ENCODE measurements around the gene HYDIN.

HYDIN gene

DNA sequence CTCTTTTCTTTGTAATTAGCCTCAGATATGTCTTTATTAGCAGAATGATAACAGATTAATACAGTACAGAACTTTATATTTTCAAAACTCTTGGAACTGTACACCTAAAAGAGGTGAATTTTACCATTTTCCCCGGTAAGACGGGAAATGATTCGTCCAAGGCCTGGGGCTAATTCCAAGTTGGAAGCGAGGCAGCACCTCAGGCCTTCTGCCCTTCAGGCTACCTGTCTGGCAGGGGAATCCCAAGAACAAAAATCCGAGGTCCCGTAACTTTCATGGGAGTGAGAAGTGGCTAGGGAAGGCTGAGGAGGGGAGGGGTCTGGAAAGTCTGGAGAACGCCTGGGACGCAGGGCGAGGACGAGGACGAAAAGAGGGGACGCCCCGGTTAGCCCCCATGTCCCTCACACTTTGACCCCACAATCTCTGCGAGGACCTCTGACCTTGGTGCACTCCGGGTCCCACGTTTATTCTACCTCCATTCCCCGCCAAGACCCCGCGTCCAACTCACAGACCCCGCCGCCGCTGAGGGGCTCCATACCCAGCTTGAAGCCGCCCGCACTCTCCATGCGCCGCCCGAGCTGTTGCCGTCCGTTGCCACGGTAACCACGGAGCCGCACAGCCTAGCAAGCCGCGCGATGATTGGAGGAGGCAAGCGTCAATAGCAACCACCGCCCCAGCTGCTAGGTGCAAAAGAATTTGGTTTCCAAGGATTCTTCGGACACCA lies at the start of gene HYDIN:
HYDIN (minus strand) TSS at position 601 of the 724 bp plus-strand sequence. CDS start 43,827 bp downstream, outside the sequence.
- H3K4me1 Mint-ChIP-seq (ENCODE audit: low read depth), result no peaks in the 10 kb centered on the region
- H3K36me3 Mint-ChIP-seq, result peaks cover 9% of the 10 kb centered on the region
- H3K27me3 Mint-ChIP-seq, result peaks cover 37% of the 10 kb centered on the region
- H3K9me3 Mint-ChIP-seq (ENCODE audit: low read depth), result peaks cover 30% of the 10 kb centered on the region
- no peak within 1 kb of the TSS for H3K27ac Mint-ChIP-seq
- H3K4me3 Mint-ChIP-seq, result peak within 1 kb of the TSS; percentile 40

DNA sequence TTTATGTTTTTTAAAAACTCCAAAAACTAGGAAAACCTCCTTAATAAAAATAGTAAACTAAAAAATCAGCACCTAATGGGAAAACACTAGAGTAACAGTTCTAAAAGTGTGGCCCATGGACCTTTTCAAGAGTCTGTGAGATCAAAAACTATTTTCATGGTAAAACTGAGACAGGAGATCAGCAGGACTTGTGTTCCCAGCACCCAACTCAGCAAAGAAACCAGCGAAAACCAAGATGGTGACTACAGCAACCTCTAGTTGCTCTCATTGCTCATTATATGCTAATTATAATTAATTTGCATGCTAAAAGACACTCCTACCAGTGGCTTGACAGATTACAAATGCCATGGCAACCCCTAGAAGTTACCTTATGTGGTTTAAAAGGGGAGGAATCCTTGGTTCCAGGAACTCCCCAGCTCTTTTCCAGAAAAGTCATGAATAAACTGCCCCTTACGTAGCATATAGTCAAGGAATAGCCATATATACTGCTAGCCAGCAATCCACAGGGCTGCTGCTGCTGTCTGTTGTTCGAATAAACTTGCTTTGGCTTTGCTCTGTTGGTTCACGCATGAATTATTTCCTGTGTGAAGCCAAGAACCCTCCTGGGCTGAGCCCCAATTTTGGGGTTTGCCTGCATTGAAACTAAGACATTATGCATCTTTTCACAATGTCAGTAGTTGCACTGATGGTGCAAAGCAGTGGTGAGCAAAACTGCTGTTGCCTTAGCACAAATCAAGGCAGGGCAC lies 46.2 kb upstream of the HYDIN start:
- H3K9me3 Mint-ChIP-seq (ENCODE audit: low read depth), result peaks cover 6% of the 10 kb centered on the region
- H3K4me1 Mint-ChIP-seq (ENCODE audit: low read depth), result no peaks in the 10 kb centered on the region
- H3K27me3 Mint-ChIP-seq, result no peaks in the 10 kb centered on the region
- peaks cover 5% of the 10 kb centered on the region for H3K36me3 Mint-ChIP-seq
- no peak overlapping the region for H3K27ac Mint-ChIP-seq
- no peak overlapping the region for H3K4me3 Mint-ChIP-seq

DNA sequence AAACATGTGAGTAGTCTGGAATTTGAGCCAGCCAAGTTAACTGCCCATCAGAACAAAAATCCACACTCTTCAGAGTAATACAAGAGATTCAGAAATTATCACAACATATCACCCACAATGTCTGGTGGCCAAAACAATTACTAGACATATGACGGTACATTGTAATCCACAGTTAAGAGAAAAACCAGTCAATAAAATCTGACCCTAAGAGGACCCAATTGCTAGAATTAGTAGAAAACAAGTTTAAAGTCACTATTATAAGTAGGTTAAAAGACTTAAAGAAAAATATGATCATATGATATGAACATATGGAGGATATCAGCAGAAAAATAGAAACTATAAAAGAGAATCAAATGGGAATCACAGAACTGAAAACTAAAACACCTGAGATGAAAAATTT lies 42.9 kb upstream of the HYDIN start:
- Mint-ChIP-seq H3K27me3 (peaks cover 6% of the 10 kb centered on the region), H3K4me3 (no peak overlapping the region), H3K9me3 (ENCODE audit: low read depth) (peaks cover 6% of the 10 kb centered on the region), H3K4me1 (ENCODE audit: low read depth) (no peaks in the 10 kb centered on the region), H3K36me3 (peaks cover 2% of the 10 kb centered on the region), H3K27ac (no peak overlapping the region)

GRCh38 chr16:71264299-71264698 lies 33.8 kb upstream of the HYDIN start:
- H3K9me3 Mint-ChIP-seq (ENCODE audit: low read depth), result no peaks in the 10 kb centered on the region
- H3K27ac Mint-ChIP-seq, result no peak overlapping the region
- H3K4me1 Mint-ChIP-seq (ENCODE audit: low read depth), result no peaks in the 10 kb centered on the region
- H3K27me3 Mint-ChIP-seq, result peaks cover 34% of the 10 kb centered on the region
- peaks cover 2% of the 10 kb centered on the region for H3K36me3 Mint-ChIP-seq
- no peak overlapping the region for H3K4me3 Mint-ChIP-seq

GRCh38 chr16:71263582-71263981 lies 33.1 kb upstream of the HYDIN start:
- no peak overlapping the region for H3K4me3 Mint-ChIP-seq
- peaks cover 30% of the 10 kb centered on the region for H3K27me3 Mint-ChIP-seq
- H3K36me3 Mint-ChIP-seq, result peaks cover 2% of the 10 kb centered on the region
- H3K9me3 Mint-ChIP-seq (ENCODE audit: low read depth), result no peaks in the 10 kb centered on the region
- no peaks in the 10 kb centered on the region for H3K4me1 Mint-ChIP-seq (ENCODE audit: low read depth)
- no peak overlapping the region for H3K27ac Mint-ChIP-seq

DNA sequence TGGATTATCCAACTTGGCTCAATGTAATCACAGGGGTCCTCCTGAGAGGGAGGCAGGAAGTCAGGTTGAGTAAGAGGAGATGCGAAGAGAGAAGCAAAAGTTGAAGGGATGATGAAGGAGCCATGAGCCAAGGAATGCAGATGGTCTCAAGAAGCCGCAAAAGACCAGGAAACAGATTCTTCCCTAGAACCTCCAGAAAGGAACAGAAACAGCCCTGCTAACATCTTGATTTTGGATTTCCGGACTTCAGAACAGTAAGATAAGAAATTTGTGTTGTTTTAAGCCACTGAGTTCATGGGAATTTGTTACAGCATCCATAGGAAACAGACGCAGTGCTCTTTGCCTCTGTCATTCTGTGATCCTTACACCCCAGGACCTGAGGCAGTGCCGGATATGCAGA lies 31.9 kb upstream of the HYDIN start:
- Mint-ChIP-seq H3K27ac (no peak overlapping the region), H3K36me3 (peaks cover 2% of the 10 kb centered on the region), H3K4me1 (ENCODE audit: low read depth) (no peaks in the 10 kb centered on the region), H3K9me3 (ENCODE audit: low read depth) (no peaks in the 10 kb centered on the region), H3K27me3 (peaks cover 26% of the 10 kb centered on the region), H3K4me3 (no peak overlapping the region)

DNA sequence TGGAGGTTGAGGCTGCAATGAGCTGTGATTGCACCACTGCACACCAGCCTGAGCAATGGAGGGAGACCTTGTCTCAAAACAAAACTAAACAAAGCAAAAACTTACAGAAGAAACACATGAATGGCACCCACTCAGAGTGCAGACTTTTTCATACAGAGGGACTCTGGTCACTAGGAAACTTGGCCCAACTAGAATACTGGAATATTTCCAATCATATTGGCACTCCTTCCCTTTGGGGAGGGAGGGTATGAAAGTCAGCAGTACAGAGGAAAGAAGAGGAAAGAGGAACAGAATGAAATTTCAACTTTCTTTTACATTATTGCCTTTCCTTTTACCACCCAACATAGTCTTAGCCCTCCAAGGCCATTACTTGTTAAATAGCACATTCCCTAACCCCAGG lies 30.5 kb upstream of the HYDIN start:
- H3K27ac Mint-ChIP-seq, result no peak overlapping the region
- peaks cover 2% of the 10 kb centered on the region for H3K36me3 Mint-ChIP-seq
- H3K4me3 Mint-ChIP-seq, result no peak overlapping the region
- H3K9me3 Mint-ChIP-seq (ENCODE audit: low read depth), result no peaks in the 10 kb centered on the region
- H3K27me3 Mint-ChIP-seq, result peaks cover 26% of the 10 kb centered on the region
- no peaks in the 10 kb centered on the region for H3K4me1 Mint-ChIP-seq (ENCODE audit: low read depth)

DNA sequence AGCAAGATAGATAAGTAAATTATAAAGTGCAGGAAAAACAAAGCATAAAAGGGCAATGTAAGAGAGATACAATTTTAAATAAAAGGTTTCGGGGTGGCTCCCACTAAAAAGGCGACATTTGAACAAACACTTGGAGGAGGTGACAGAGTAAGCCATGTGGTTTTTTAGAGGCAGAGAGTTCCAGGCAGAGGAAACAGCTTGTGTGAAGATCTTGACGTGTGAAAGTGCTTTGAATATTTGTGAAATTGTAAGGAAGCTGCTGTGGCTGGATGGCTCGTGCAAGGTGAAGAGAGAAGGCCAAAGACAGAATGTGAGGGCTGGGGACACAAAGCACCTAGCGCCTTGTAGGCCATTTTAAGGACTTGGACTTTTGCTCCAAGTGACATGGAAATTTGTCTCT lies 28.6 kb upstream of the HYDIN start:
- H3K4me1 Mint-ChIP-seq (ENCODE audit: low read depth), result peaks cover 5% of the 10 kb centered on the region
- no peak overlapping the region for H3K27ac Mint-ChIP-seq

GRCh38 chr16:71258372-71258771 lies 27.9 kb upstream of the HYDIN start:
- Mint-ChIP-seq H3K27me3 (peaks cover 22% of the 10 kb centered on the region), H3K4me1 (ENCODE audit: low read depth) (peaks cover 5% of the 10 kb centered on the region), H3K9me3 (ENCODE audit: low read depth) (no peaks in the 10 kb centered on the region), H3K27ac (no peak overlapping the region), H3K4me3 (no peak overlapping the region), H3K36me3 (peaks cover 2% of the 10 kb centered on the region)

More for the DNA sequence above, 28.6 kb upstream of the HYDIN start:
- Mint-ChIP-seq H3K36me3 (peaks cover 2% of the 10 kb centered on the region), H3K4me3 (no peak overlapping the region), H3K9me3 (ENCODE audit: low read depth) (no peaks in the 10 kb centered on the region), H3K27me3 (peaks cover 22% of the 10 kb centered on the region)

GRCh38 chr16:71257768-71258167 lies 27.2 kb upstream of the HYDIN start:
- peaks cover 5% of the 10 kb centered on the region for H3K4me1 Mint-ChIP-seq (ENCODE audit: low read depth)
- no peak overlapping the region for H3K27ac Mint-ChIP-seq
- H3K4me3 Mint-ChIP-seq, result no peak overlapping the region
- H3K36me3 Mint-ChIP-seq, result peaks cover 2% of the 10 kb centered on the region
- H3K27me3 Mint-ChIP-seq, result peaks cover 22% of the 10 kb centered on the region
- H3K9me3 Mint-ChIP-seq (ENCODE audit: low read depth), result no peaks in the 10 kb centered on the region

DNA sequence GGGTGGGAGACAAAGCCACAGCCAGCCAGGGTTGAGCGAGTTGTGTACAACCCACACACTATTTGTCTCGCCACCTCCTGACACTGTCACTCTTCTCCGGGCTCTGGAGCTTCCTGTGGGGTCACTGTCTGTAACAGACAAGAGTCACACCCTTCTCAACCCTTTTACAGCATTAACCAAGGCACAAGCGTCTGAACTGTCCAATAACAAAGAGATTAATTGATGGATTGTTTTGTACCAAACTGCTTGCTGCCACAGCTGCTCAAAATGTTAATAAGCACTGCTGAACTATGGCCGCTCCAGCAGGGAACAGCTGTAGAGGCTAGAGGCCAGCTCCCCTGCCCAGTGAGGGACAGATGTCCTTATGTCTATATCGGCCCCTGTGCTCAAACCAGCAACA lies 25.2 kb upstream of the HYDIN start:
- Mint-ChIP-seq H3K4me1 (ENCODE audit: low read depth) (peaks cover 5% of the 10 kb centered on the region), H3K27ac (no peak overlapping the region), H3K4me3 (no peak overlapping the region)

GRCh38 chr16:71254832-71255525 lies 24.5 kb upstream of the HYDIN start:
- no peak overlapping the region for H3K27ac Mint-ChIP-seq
- peaks cover 11% of the 10 kb centered on the region for H3K27me3 Mint-ChIP-seq
- H3K36me3 Mint-ChIP-seq, result no peaks in the 10 kb centered on the region
- H3K4me1 Mint-ChIP-seq (ENCODE audit: low read depth), result peaks cover 5% of the 10 kb centered on the region
- no peaks in the 10 kb centered on the region for H3K9me3 Mint-ChIP-seq (ENCODE audit: low read depth)
- H3K4me3 Mint-ChIP-seq, result no peak overlapping the region

More for the DNA sequence above, 25.2 kb upstream of the HYDIN start:
- no peaks in the 10 kb centered on the region for H3K9me3 Mint-ChIP-seq (ENCODE audit: low read depth)
- H3K36me3 Mint-ChIP-seq, result no peaks in the 10 kb centered on the region
- peaks cover 16% of the 10 kb centered on the region for H3K27me3 Mint-ChIP-seq

DNA sequence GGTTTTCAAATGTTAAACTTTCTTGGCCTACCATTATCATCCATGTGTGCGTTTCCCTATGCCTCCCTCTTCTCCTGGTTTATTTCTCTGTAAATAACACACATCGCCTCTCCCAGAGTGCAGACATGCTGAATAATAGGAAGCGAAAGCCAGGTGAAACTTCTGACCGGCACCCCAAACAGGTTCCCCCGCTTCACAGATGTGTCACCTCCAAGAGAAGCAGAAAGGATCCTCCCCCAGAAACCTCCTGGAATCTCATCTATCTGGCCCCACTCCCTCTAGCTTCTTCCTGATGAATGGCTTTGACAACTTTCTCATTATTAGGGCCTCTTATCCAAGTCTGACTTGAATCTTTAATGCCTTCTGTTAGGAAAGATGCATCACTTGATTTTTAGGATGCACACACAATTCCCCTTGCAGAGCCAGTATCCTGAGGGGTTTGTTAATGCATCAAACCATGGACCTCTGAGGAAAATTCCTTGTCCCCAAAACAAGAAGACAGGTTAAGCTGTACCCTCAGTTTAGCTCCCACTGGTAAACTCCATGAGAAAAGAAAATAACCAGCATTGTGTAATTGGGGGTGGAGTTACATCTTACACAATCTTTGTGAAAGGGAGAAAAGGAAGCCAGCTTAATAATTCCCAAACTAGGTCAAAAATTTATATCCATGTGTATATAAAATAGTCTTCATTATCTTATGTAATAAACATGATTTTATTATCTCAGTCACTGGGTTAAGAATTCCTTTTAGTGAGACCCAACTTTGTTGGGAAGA lies 20.1 kb upstream of the HYDIN start:
- Mint-ChIP-seq H3K27ac (no peak overlapping the region), H3K9me3 (ENCODE audit: low read depth) (no peaks in the 10 kb centered on the region), H3K4me1 (ENCODE audit: low read depth) (peaks cover 3% of the 10 kb centered on the region), H3K36me3 (no peaks in the 10 kb centered on the region), H3K27me3 (peaks cover 5% of the 10 kb centered on the region), H3K4me3 (no peak overlapping the region)

GRCh38 chr16:71249399-71249798 lies 18.9 kb upstream of the HYDIN start:
- H3K27ac Mint-ChIP-seq, result no peak overlapping the region
- peaks cover 5% of the 10 kb centered on the region for H3K27me3 Mint-ChIP-seq

More at GRCh38 chr16:71249399-71249798, 18.9 kb upstream of the HYDIN start:
- no peaks in the 10 kb centered on the region for H3K4me1 Mint-ChIP-seq (ENCODE audit: low read depth)
- H3K4me3 Mint-ChIP-seq, result no peak overlapping the region
- H3K9me3 Mint-ChIP-seq (ENCODE audit: low read depth), result no peaks in the 10 kb centered on the region
- H3K36me3 Mint-ChIP-seq, result no peaks in the 10 kb centered on the region
